PC-3 (cell line): ENCODE measurements around the gene MEGF6. TPM values are rescaled to one million over a fixed set of nuclear protein-coding genes. Genes with fewer than 3 reads are reported as not detected.
A peak's percentile ranks its signal among the peaks of the same experiment; 100 is the strongest.

Source experiments
- ATAC-seq: fragments of 200-7000 bp; cut with Tn5 transposase; 2 replicates; pipeline ENCODE4 v1.9.1; 2020; ENCODE audit warnings: mild to moderate bottlenecking, moderate library complexity
- BruUV-seq: library from RNA; stranded (reverse); fragments of 400-500 nt; replicated peaks from 2 replicates; lab custom pipeline; 2021; lab: Mats Ljungman, UMichigan
- CTCF ChIA-PET: fragments of 300-600 bp; sonication (Branson Sonifier 250); formaldehyde crosslinking; loops from one replicate; lab custom pipeline; 2022; ENCODE audit warnings: antibody characterized with exemption; lab: Charles Lee
- POLR2A ChIA-PET: fragments of 300-600 bp; sonication (Branson Sonifier 250); formaldehyde crosslinking; loops from one replicate; lab custom pipeline; 2022; ENCODE audit warnings: antibody characterized with exemption; ENCODE audit not compliant: unreplicated experiment; lab: Charles Lee
- DNase-seq: peaks from one replicate; pipeline ENCODE4 v3.0.0-alpha.2; 2015
- H2AFZ ChIP-seq: fragments of 300-600 bp; sonication (generic); 2 replicates; pipeline ENCODE4 v1.6.0; 2016; ENCODE audit warnings: antibody characterized with exemption, low read length
- H3F3A ChIP-seq: fragments of 300-600 bp; sonication (generic); one replicate; pipeline ENCODE4 v1.6.0; 2017; ENCODE audit warnings: antibody characterized with exemption, low read length, control low read depth, mild to moderate bottlenecking; ENCODE audit not compliant: unreplicated experiment
- H3K27ac ChIP-seq: fragments of 300-600 bp; sonication (generic); 2 replicates; pipeline ENCODE4 v1.5.1; 2016; ENCODE audit warnings: mild to moderate bottlenecking, low read length
- H3K27me3 ChIP-seq: fragments of 300-600 bp; sonication (generic); 2 replicates; pipeline ENCODE4 v1.6.1; 2016; ENCODE audit warnings: low read length, mixed read lengths
- H3K36me3 ChIP-seq: fragments of 300-600 bp; sonication (generic); 2 replicates; pipeline ENCODE4 v1.6.1; 2016; ENCODE audit warnings: low read depth, mixed run types, low read length, mixed read lengths
- H3K4me1 ChIP-seq: fragments of 300-600 bp; sonication (generic); 2 replicates; pipeline ENCODE4 v1.5.1; 2016; ENCODE audit warnings: low read length; ENCODE audit not compliant: insufficient read depth
- H3K4me2 ChIP-seq: fragments of 300-600 bp; sonication (generic); 2 replicates; pipeline ENCODE4 v1.6.0; 2016; ENCODE audit warnings: low read length
- H3K4me3 ChIP-seq: fragments of 300-600 bp; sonication (generic); 2 replicates; pipeline ENCODE4 v1.5.1; 2016; ENCODE audit warnings: mild to moderate bottlenecking, low read length, mixed read lengths
- H3K79me2 ChIP-seq: fragments of 300-600 bp; sonication (generic); 2 replicates; pipeline ENCODE4 v1.6.1; 2017; ENCODE audit warnings: low read length, mixed read lengths
- H3K9ac ChIP-seq: fragments of 300-600 bp; sonication (generic); 2 replicates; pipeline ENCODE4 v1.6.0; 2016; ENCODE audit warnings: mild to moderate bottlenecking, low read length
- H3K9me2 ChIP-seq: fragments of 300-600 bp; sonication (generic); replicated peaks from 2 replicates; pipeline ENCODE4 v1.6.1; 2016; ENCODE audit warnings: mixed run types, low read length, mixed read lengths
- H3K9me3 ChIP-seq: fragments of 300-600 bp; sonication (generic); 2 replicates; pipeline ENCODE4 v1.6.1; 2016; ENCODE audit warnings: low read length, mixed read lengths
- H4K20me1 ChIP-seq: fragments of 300-600 bp; sonication (generic); 2 replicates; pipeline ENCODE4 v1.6.1; 2016; ENCODE audit warnings: low read length, mixed read lengths
- EZH2 ChIP-seq: fragments of 300-600 bp; sonication (generic); IDR thresholded peaks from one replicate; pipeline ENCODE4 v1.6.1; 2017; ENCODE audit warnings: antibody characterized with exemption, mild to moderate bottlenecking, low read length; ENCODE audit not compliant: unreplicated experiment
- EZH2phosphoT487 ChIP-seq: fragments of 300-600 bp; sonication (generic); IDR thresholded peaks from 2 replicates; pipeline ENCODE4 v1.6.1; 2018; ENCODE audit warnings: mild to moderate bottlenecking, antibody characterized with exemption, low read length, borderline replicate concordance
- intact Hi-C: fragments of 100-400 bp; cut with micrococcal nuclease; formaldehyde crosslinking; loops from 2 replicates; pipeline ENCODE4 v1.9.0; 2023
- total RNA-seq: library from RNA; depleted of rRNA; stranded (reverse); fragments of >200 nt; gene quantifications from 2 replicates; pipeline ENCODE4 v1.2.3, GENCODE V29; 2014
- TF ChIP-seq, protein P1 (sequence below): fragments of 300-600 bp; sonication (generic); conservative IDR thresholded peaks from 2 replicates; pipeline ENCODE4 v1.5.1; 2017; ENCODE audit warnings: antibody characterized with exemption, low read depth, mild to moderate bottlenecking, low read length

The MEGF6 gene
- total RNA-seq, 1 experiment from 2014 or later: 32.5 TPM

DNA sequence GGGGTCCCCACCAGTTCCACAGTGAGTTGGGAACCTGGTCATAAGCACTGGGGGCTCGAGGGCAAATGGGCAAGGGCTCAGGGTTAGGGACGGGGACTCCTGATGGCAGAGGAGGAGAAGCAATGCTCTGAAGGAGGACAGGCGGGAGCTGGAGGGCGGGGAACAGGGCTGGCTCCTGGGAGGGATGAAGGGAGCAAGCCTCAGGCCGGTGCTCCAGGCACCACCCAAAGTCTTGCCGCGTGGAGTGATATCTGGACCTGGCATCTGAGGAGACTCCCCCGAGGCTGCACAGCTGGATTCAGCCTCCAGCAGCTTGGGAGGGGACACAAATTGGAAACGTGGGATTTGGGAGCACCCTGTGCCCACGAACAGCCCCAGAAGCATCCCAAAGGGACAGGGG is 11.0 kb downstream of the MEGF6 start:
- Histone ChIP-seq H3K4me1 (no peaks in the 10 kb centered on the region), H2AFZ (no peak overlapping the region), H3F3A (no peaks in the 10 kb centered on the region), H3K27ac (no peak overlapping the region), H3K79me2 (no peaks in the 10 kb centered on the region), H3K4me2 (no peak overlapping the region), H3K9me2 (no peaks in the 10 kb centered on the region), H3K9me3 (0 out of 2 replicates have a peak, but pooled peaks cover 5% of the 10 kb centered on the region), H3K9ac (no peak overlapping the region), H4K20me1 (no peaks in the 10 kb centered on the region), H3K27me3 (no peaks in the 10 kb centered on the region), H3K4me3 (no peak overlapping the region), H3K36me3 (no peaks in the 10 kb centered on the region)
- intact Hi-C loops: no loop called here
- ChIA-PET CTCF (no interaction called here), POLR2A (no interaction called here)
- DNase-seq: no peak
- TF ChIP-seq, protein P1, sequence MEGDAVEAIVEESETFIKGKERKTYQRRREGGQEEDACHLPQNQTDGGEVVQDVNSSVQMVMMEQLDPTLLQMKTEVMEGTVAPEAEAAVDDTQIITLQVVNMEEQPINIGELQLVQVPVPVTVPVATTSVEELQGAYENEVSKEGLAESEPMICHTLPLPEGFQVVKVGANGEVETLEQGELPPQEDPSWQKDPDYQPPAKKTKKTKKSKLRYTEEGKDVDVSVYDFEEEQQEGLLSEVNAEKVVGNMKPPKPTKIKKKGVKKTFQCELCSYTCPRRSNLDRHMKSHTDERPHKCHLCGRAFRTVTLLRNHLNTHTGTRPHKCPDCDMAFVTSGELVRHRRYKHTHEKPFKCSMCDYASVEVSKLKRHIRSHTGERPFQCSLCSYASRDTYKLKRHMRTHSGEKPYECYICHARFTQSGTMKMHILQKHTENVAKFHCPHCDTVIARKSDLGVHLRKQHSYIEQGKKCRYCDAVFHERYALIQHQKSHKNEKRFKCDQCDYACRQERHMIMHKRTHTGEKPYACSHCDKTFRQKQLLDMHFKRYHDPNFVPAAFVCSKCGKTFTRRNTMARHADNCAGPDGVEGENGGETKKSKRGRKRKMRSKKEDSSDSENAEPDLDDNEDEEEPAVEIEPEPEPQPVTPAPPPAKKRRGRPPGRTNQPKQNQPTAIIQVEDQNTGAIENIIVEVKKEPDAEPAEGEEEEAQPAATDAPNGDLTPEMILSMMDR: no peak
- TF ChIP-seq EZH2 (no peak), EZH2phosphoT487 (no peak)
- ATAC-seq: no peak
- no TSS peak for BruUV-seq

GRCh38 chr1:3599816-3600215 is 11.5 kb downstream of the MEGF6 start:
- ChIA-PET POLR2A (no interaction called here), CTCF (interaction anchor here (0.9 kb wide), 1 partner anchor 11 kb away, joined by 3 read pairs; no protein-coding TSS in a partner anchor)
- peak; percentile 10; the same call in 1 of the 2 replicates for ATAC-seq
- H4K20me1 ChIP-seq: no peaks in the 10 kb centered on the region
- no peaks in the 10 kb centered on the region for H3K36me3 ChIP-seq
- H3K4me3 ChIP-seq: no peak overlapping the region
- no peaks in the 10 kb centered on the region for H3K4me1 ChIP-seq
- no peak overlapping the region for H3K4me2 ChIP-seq
- H3K9me2 ChIP-seq: no peaks in the 10 kb centered on the region
- no peaks in the 10 kb centered on the region for H3F3A ChIP-seq
- no peak overlapping the region for H2AFZ ChIP-seq
- no peak overlapping the region for H3K9ac ChIP-seq
- no peak for DNase-seq
- H3K27ac ChIP-seq: no peak overlapping the region
- TF ChIP-seq, protein P1: no peak
- TF ChIP-seq EZH2phosphoT487 (no peak), EZH2 (no peak)
- H3K27me3 ChIP-seq: no peaks in the 10 kb centered on the region
- intact Hi-C loops: no loop called here
- BruUV-seq: no TSS peak
- H3K9me3 ChIP-seq: no peaks in the 10 kb centered on the region
- H3K79me2 ChIP-seq: no peaks in the 10 kb centered on the region

GRCh38 chr1:3599286-3599811 is 12.0 kb downstream of the MEGF6 start:
- TF ChIP-seq, protein P1: no peak
- TF ChIP-seq EZH2 (no peak), EZH2phosphoT487 (no peak)
- Histone ChIP-seq H3K27me3 (no peaks in the 10 kb centered on the region), H2AFZ (no peak overlapping the region), H3K79me2 (no peaks in the 10 kb centered on the region), H3K27ac (no peak overlapping the region), H3K9me2 (no peaks in the 10 kb centered on the region), H3K36me3 (no peaks in the 10 kb centered on the region), H3K4me2 (no peak overlapping the region), H3F3A (no peaks in the 10 kb centered on the region), H3K9me3 (no peaks in the 10 kb centered on the region), H3K9ac (no peak overlapping the region), H4K20me1 (no peaks in the 10 kb centered on the region), H3K4me1 (no peaks in the 10 kb centered on the region), H3K4me3 (no peak overlapping the region)
- no peak; the same call in 1 of the 2 replicates for ATAC-seq
- no TSS peak for BruUV-seq
- DNase-seq: no peak
- intact Hi-C loops: no loop called here
- CTCF ChIA-PET: interaction anchor here (0.9 kb wide), 1 partner anchor 11 kb away, joined by 3 read pairs; no protein-coding TSS in a partner anchor
- POLR2A ChIA-PET: no interaction called here
